SK-N-SH treated with all-trans-retinoic acid at 6 μM for 48 hours (cell line): ENCODE measurements around the gene ACOX3.

ENCODE experiments used
- CSDC2 ChIP-seq: fragments of 250-450 bp; sonication (Bioruptor Pico); IDR thresholded peaks from 2 replicates; pipeline ENCODE4 v1.5.0; 2020; ENCODE audit warnings: mild to moderate bottlenecking, moderate library complexity
- POU6F1 ChIP-seq: fragments of 250-450 bp; sonication (Bioruptor Pico); IDR thresholded peaks from 2 replicates; pipeline ENCODE4 v1.8.0; 2021; ENCODE audit warnings: low read depth, mild to moderate bottlenecking, moderate library complexity, borderline replicate concordance
- ZFP3 ChIP-seq: fragments of 250-450 bp; sonication (Bioruptor Pico); IDR thresholded peaks from 2 replicates; pipeline ENCODE4 v1.5.0; 2020; ENCODE audit warnings: mild to moderate bottlenecking, moderate library complexity

GRCh38 chr4:8355864-8356565 is 84.5 kb downstream of the ACOX3 start:
- TF ChIP-seq ZFP3 (CRISPR knock-in tag) (no peak), CSDC2 (CRISPR knock-in tag) (no peak), POU6F1 (no peak)
